HG03521 (cell line): Measurements from ENCODE around the gene DMXL2.
"Not testable (repeated sequence)": the region's sequence is repeated elsewhere in the genome, so short reads cannot be mapped to it uniquely, and the experiment has no call there.

Experiments
- ATAC-seq: cut with Tn5 transposase; IDR thresholded peaks from one replicate; pipeline ENCODE4 v1.9.1; 2021; ENCODE audit warnings: mild to moderate bottlenecking, moderate library complexity; ENCODE audit not compliant: unreplicated experiment

The DMXL2 gene

GRCh38 chr15:51497806-51498205, 124.8 kb downstream of the DMXL2 start:
- ATAC-seq: no peak

- no peak for ATAC-seq
Observed at GRCh38 chr15:51496246-51496645, 126.3 kb downstream of the DMXL2 start.

GRCh38 chr15:51494411-51495314, 127.9 kb downstream of the DMXL2 start:
- no peak for ATAC-seq

- no peak for ATAC-seq
Observed at GRCh38 chr15:51493892-51494291, 128.7 kb downstream of the DMXL2 start.

- ATAC-seq: no peak
Observed at GRCh38 chr15:51492528-51492927, 130.0 kb downstream of the DMXL2 start.

- no peak for ATAC-seq
Observed at GRCh38 chr15:51491941-51492340, 130.6 kb downstream of the DMXL2 start.

GRCh38 chr15:51484781-51485180, 137.8 kb downstream of the DMXL2 start:
- no peak for ATAC-seq

- no peak for ATAC-seq
Observed at GRCh38 chr15:51483985-51484384, 138.6 kb downstream of the DMXL2 start.

GRCh38 chr15:51483520-51483919, 139.1 kb downstream of the DMXL2 start:
- ATAC-seq: no peak

- no peak for ATAC-seq
Observed at GRCh38 chr15:51475736-51476135, 146.8 kb downstream of the DMXL2 start.

GRCh38 chr15:51470512-51470911, 152.1 kb downstream of the DMXL2 start:
- no peak for ATAC-seq

- ATAC-seq: no peak
Observed at GRCh38 chr15:51460796-51461195, 161.8 kb downstream of the DMXL2 start.

- no peak for ATAC-seq
Observed at GRCh38 chr15:51450001-51450400, 172.6 kb downstream of the DMXL2 start.

- ATAC-seq: no peak
Observed at GRCh38 chr15:51448622-51449399, 173.8 kb downstream of the DMXL2 start.

- ATAC-seq: no peak
Observed at GRCh38 chr15:51447855-51448621, 174.5 kb downstream of the DMXL2 start.

GRCh38 chr15:51446029-51446744, 176.4 kb downstream of the DMXL2 start:
- not testable (repeated sequence) for ATAC-seq

GRCh38 chr15:51444807-51445206, 177.8 kb downstream of the DMXL2 start:
- ATAC-seq: no peak

- ATAC-seq: no peak
Observed at GRCh38 chr15:51444112-51444511, 178.5 kb downstream of the DMXL2 start.

GRCh38 chr15:51443282-51443914, 179.2 kb downstream of the DMXL2 start:
- ATAC-seq: no peak

- ATAC-seq: no peak
Observed at GRCh38 chr15:51438526-51438925, 184.0 kb downstream of the DMXL2 start.
